Gastroesophageal sphincter (tissue), 4 donors: Measurements from ENCODE around the gene ALOX15B. TPM values are rescaled to one million over a fixed set of nuclear protein-coding genes. Genes with fewer than 3 reads are reported as not detected.
"Not testable (repeated sequence)": the region's sequence is repeated elsewhere in the genome, so short reads cannot be mapped to it uniquely, and the experiment has no call there.

ENCODE experiments used
- ATAC-seq: fragments of 150-250 bp; one replicate; pipeline ENCODE4 v1.9.1; 2016; ENCODE audit warnings: mild to moderate bottlenecking, moderate library complexity
- H3K27ac ChIP-seq, 4 donors: fragments of 200-600 bp; sonication (generic) in 3 of 4; 1 replicate in 3 of 4; 2 replicates in 1 of 4; pipeline ENCODE4 v1.5.1; 2016 to 2019
- H3K27me3 ChIP-seq: fragments of 200-600 bp; sonication (generic); one replicate; pipeline ENCODE4 v1.5.1; 2019
- H3K36me3 ChIP-seq, 2 donors: fragments of 200-600 bp; sonication (generic); one replicate each; pipeline ENCODE4 v1.5.1; 2019; ENCODE audit warnings: control low read depth in 1 of 2
- H3K4me1 ChIP-seq, 3 donors: fragments of 200-600 bp; sonication (generic); 1 replicate in 2 of 3; 2 replicates in 1 of 3; pipeline ENCODE4 v1.5.1; 2016 to 2019; ENCODE audit warnings: control low read depth in 2 of 3
- H3K4me3 ChIP-seq, 2 donors: fragments of 200-600 bp; sonication (generic); one replicate each; pipeline ENCODE4 v1.5.1; 2019; ENCODE audit warnings: mild to moderate bottlenecking in 1 of 2, moderate library complexity in 1 of 2
- H3K9me3 ChIP-seq, 3 donors: fragments of 200-600 bp; sonication (generic); one replicate each; pipeline ENCODE4 v1.5.1; 2017 to 2019; ENCODE audit warnings: control low read depth in 2 of 3
- EP300 ChIP-seq: sonication (generic); formaldehyde crosslinking; IDR thresholded peaks from one replicate; pipeline ENCODE4 v1.6.1; 2017; ENCODE audit warnings: antibody characterized with exemption, mild to moderate bottlenecking
- POLR2A ChIP-seq, 2 donors: fragments of 450-650 bp; IDR thresholded peaks; one replicate each; pipeline ENCODE4 v1.6.1; 2017; ENCODE audit warnings: antibody characterized with exemption in 2 of 2, mild to moderate bottlenecking in 2 of 2, moderate library complexity in 1 of 2
- POLR2AphosphoS5 ChIP-seq: sonication (generic); formaldehyde crosslinking; IDR thresholded peaks from one replicate; pipeline ENCODE4 v1.6.1; 2017; ENCODE audit warnings: antibody characterized with exemption
- WGBS, 2 donors: methylation state at CpG; one replicate each; pipeline ENCODE4 v1.1.5; 2018; ENCODE audit warnings: low coverage in 1 of 2; 5-methylcytosine and 5-hydroxymethylcytosine counted together
- total RNA-seq, 4 donors: library from RNA; depleted of rRNA; stranded (reverse); fragments of >200 nt; gene quantifications; one replicate each; pipeline ENCODE4 v1.1.0, GENCODE V29; 2016
- TF ChIP-seq, protein P1 (sequence below), 4 experiments: fragments of 200-600 bp in 2 of 4; fragments of 450-650 bp in 2 of 4; sonication (generic) in 1 of 4; IDR thresholded peaks; one replicate each; pipeline ENCODE4 v1.5.1; 2017 to 2019; ENCODE audit warnings: antibody characterized with exemption in 4 of 4, mild to moderate bottlenecking in 2 of 4, moderate library complexity in 2 of 4

ALOX15B gene
- total RNA-seq, 4 donors from 2014 or later: 0.69 to 5.6 (median 2.8) TPM

DNA sequence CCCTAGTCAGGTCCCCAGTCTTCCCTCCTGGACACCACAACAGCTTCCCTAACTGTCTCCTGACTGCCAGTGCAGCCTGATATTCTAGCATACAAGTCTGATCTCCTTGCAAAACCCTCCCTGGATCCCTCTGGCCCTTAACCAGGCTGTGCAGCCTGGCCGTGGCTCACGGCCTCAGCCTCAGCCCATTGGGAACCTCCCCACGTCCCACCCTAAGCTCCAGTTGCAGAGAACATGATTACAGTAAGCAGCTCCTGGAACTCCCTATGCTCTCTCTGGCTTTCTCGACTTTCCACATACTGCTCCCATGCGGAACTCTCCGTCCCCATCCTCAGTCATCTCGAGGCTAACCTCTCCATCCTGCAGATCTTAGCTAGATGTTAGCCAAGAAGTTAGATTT, 35.7 kb downstream of the ALOX15B start:
- Histone ChIP-seq H3K9me3 (no peaks in the 10 kb centered on the region), H3K27ac (no peak overlapping the region), H3K27me3 (peaks cover 94% of the 10 kb centered on the region), H3K4me3 (no peak overlapping the region), H3K4me1 (peaks cover 0 to 36% (median 20%) of the 10 kb centered on the region in 3 donors), H3K36me3 (no peaks in the 10 kb centered on the region)
- 59 to 66% methylated on average over 4 to 5 of the region's 7 CpGs for WGBS, 2 donors
- no peak for ATAC-seq
- TF ChIP-seq POLR2A (IDR thresholded peaks at IDR 0.05) (no peak), EP300 (no peak), POLR2AphosphoS5 (no peak)
- TF ChIP-seq, protein P1, sequence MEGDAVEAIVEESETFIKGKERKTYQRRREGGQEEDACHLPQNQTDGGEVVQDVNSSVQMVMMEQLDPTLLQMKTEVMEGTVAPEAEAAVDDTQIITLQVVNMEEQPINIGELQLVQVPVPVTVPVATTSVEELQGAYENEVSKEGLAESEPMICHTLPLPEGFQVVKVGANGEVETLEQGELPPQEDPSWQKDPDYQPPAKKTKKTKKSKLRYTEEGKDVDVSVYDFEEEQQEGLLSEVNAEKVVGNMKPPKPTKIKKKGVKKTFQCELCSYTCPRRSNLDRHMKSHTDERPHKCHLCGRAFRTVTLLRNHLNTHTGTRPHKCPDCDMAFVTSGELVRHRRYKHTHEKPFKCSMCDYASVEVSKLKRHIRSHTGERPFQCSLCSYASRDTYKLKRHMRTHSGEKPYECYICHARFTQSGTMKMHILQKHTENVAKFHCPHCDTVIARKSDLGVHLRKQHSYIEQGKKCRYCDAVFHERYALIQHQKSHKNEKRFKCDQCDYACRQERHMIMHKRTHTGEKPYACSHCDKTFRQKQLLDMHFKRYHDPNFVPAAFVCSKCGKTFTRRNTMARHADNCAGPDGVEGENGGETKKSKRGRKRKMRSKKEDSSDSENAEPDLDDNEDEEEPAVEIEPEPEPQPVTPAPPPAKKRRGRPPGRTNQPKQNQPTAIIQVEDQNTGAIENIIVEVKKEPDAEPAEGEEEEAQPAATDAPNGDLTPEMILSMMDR (IDR thresholded peaks at IDR 0.05): no peak

DNA sequence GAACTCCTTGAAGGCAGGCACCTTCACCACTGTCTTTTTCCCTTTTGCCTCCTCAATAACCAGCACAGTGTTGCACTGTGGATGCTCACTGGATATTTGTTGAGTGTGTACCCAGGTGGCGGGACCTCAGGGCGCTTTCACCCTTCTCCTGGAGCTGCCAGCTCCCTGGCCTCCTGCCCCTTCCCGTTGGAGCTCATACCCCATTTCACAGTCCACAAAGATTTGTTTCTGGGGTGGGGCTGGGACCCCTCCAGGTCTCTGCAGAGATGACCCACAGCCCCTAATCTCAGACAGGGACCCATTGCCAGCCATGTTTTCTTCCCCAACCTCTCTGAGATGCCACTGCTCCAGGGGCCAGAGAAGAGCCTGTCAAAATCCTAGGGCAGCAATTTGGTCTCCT, 36.2 kb downstream of the ALOX15B start:
- no peaks in the 10 kb centered on the region for H3K36me3 ChIP-seq
- H3K4me1 ChIP-seq: peaks cover 0 to 41% (median 22%) of the 10 kb centered on the region in 3 donors
- ATAC-seq: no peak
- 80% methylated on average over 2 of the region's 3 CpGs; no CpG with 5 or more reads in 1 of the 2 donors for WGBS, 2 donors
- no peak for TF ChIP-seq POLR2A (IDR thresholded peaks at IDR 0.05)
- no peak for TF ChIP-seq EP300
- TF ChIP-seq, protein P1 (IDR thresholded peaks at IDR 0.05): no peak
- TF ChIP-seq POLR2AphosphoS5: no peak
- H3K27ac ChIP-seq: no peak overlapping the region
- no peaks in the 10 kb centered on the region for H3K9me3 ChIP-seq
- H3K4me3 ChIP-seq: no peak overlapping the region
- H3K27me3 ChIP-seq: peaks cover 97% of the 10 kb centered on the region

DNA sequence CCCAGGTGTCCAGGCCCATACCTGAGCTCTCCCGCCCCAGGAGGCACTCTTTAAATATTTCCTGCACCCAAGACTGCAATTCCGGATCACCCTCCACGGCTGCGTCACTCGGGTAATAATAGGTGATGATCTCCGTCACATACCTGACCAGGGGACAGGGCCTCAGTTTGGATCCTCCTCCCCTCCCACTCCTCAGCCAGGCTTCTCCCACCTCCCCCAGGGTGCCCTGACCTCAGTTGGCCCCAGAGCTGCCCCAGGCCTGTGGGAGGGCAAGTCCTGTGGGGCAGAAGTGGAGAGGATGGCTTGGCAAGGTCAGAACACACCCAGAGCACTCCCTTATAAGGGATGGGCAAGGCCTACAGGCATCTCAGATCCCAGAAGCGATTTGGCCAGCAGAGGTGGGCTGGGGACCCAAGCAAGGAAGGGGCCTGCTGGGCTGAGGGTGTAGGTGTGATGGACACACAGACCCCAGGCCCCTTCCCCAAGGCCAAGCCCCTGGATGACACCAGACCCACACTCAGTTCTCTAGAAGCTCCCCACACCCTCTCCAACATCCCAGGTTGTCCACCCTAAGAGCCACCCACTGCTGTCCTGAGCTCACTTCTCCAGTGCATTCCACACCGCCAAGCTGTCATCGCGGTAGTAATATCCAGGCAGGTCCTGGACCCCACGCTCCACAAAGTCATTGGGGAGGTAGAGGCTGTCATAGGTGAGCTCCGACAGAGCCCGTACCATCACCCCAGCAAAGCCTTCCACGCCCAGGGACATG, 36.9 kb downstream of the ALOX15B start:
- 80 to 93% methylated on average over 1 to 3 of the region's 14 CpGs for WGBS, 2 donors
- Histone ChIP-seq H3K36me3 (no peaks in the 10 kb centered on the region), H3K27ac (no peak overlapping the region), H3K4me1 (peaks cover 0 to 48% (median 22%) of the 10 kb centered on the region in 3 donors), H3K9me3 (no peaks in the 10 kb centered on the region), H3K27me3 (peaks cover 98% of the 10 kb centered on the region), H3K4me3 (no peak overlapping the region)
- ATAC-seq: no peak
- no peak for TF ChIP-seq EP300
- TF ChIP-seq, protein P1 (IDR thresholded peaks at IDR 0.05): no peak
- TF ChIP-seq POLR2AphosphoS5: no peak
- no peak for TF ChIP-seq POLR2A (IDR thresholded peaks at IDR 0.05)

DNA sequence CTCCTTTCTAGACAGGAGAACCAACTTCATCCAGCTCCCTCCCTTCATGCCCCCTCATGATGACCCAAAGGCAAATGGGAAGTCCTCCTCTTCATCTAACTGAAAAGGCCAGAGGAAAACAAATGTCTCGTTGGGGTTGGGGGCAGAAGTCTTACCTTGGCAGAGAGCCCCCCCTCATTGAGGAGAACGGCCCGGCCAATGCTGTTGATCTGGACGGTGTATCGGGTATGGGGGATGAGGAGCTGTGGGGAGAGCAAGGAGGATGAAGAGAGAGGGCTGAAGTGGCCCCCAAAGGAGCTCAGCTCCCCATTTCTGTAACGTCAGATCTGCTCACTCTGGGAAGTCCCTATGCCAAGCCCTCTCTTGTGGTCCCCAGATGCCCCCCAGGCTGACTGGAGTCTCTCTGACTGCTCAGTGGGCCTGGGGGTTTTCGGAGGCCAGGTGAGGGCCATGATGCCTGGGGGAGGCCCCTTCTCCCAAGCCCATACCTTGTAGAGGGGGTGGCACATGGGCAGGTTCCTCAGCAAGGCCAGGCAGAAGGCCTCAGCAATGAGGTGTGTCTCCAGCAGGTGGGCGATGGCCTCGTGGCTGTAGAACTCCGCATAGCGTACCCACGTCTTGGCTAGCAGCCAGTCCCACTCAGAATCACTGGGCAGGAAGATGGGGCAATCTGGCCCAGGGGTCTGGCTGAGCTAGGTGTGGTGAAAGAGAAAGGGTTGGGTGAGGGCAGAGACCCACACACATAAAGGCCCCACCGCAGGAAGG, 37.8 kb downstream of the ALOX15B start:
- H3K4me1 ChIP-seq: peaks cover 0 to 49% (median 22%) of the 10 kb centered on the region in 3 donors
- no peak for ATAC-seq
- H3K27me3 ChIP-seq: peaks cover 98% of the 10 kb centered on the region
- no peak overlapping the region for H3K4me3 ChIP-seq
- 82 to 92% methylated on average over 2 to 5 of the region's 13 CpGs for WGBS, 2 donors
- no peaks in the 10 kb centered on the region for H3K36me3 ChIP-seq
- TF ChIP-seq, protein P1 (IDR thresholded peaks at IDR 0.05): no peak
- no peak for TF ChIP-seq POLR2AphosphoS5
- TF ChIP-seq EP300: no peak
- TF ChIP-seq POLR2A (IDR thresholded peaks at IDR 0.05): no peak
- H3K9me3 ChIP-seq: no peaks in the 10 kb centered on the region
- no peak overlapping the region for H3K27ac ChIP-seq

DNA sequence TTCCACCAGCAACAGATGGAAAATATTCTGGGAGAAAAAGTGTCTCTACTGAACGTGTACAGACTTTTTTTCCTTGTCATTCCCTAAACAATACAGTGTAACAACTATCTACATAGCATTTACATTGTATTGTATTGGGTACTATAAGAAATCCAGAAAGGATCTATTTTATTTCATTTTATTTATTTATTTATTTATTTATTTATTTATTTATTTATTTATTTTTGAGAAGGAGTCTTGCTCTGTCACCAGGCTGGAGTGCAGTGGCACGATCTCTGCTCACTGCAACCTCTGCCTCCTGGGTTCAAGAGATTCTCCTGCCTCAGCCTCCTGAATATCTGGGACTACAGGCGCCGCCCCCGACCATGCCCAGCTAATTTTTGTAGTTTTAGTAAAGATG, 39.1 kb downstream of the ALOX15B start:
- not testable (repeated sequence) for H3K27ac ChIP-seq, H3K4me3 ChIP-seq, H3K9me3 ChIP-seq, ATAC-seq, H3K36me3 ChIP-seq
- Histone ChIP-seq H3K4me1 (peaks cover 0 to 40% (median 16%) of the 10 kb centered on the region in 3 donors), H3K27me3 (peaks cover 97% of the 10 kb centered on the region)
- 71 to 84% methylated on average over 4 of the region's 5 CpGs for WGBS, 2 donors
